AG04450 (cell line): ENCODE measurements around the gene KLRB1. TPM values are rescaled to one million over a fixed set of nuclear protein-coding genes. Genes with fewer than 3 reads are reported as not detected.
"Not testable (repeated sequence)": the region's sequence is repeated elsewhere in the genome, so short reads cannot be mapped to it uniquely, and the experiment has no call there.

Experiments used
- CTCF ChIA-PET: fragments of 300-600, 350-600 bp; formaldehyde crosslinking; extraction: SDS; loops from one replicate; lab custom pipeline; 2022; ENCODE audit warnings: antibody characterized with exemption, inconsistent platforms; lab: Charles Lee
- POLR2A ChIA-PET: fragments of 350-600 bp; formaldehyde crosslinking; extraction: SDS; loops from one replicate; lab custom pipeline; 2021; ENCODE audit warnings: antibody characterized with exemption, inconsistent platforms; lab: Yijun Ruan, JAX
- DNase-seq: peaks from one replicate; pipeline ENCODE4 v3.0.0-alpha.2; 2011; ENCODE audit warnings: low read depth, low spot score
- H3K27ac ChIP-seq: one replicate; pipeline ENCODE4 v1.5.1; 2012; ENCODE audit warnings: low read depth, low read length, control low read depth
- H3K27me3 ChIP-seq: one replicate; pipeline ENCODE4 v1.6.0; 2012; ENCODE audit warnings: low read length; ENCODE audit not compliant: control insufficient read depth, insufficient read depth
- H3K4me3 ChIP-seq: 2 replicates; pipeline ENCODE4 v1.5.1; 2011; ENCODE audit warnings: mild to moderate bottlenecking, low read depth, low read length, control low read depth
- H3K9me3 ChIP-seq: 2 replicates; pipeline ENCODE4 v1.5.1; 2012; ENCODE audit warnings: low read length; ENCODE audit not compliant: control insufficient read depth, insufficient read depth
- polyA plus RNA-seq: library from polyadenylated mRNA; depleted of rRNA; stranded (reverse); fragments of >200 nt; gene quantifications from 2 replicates; pipeline ENCODE4 v1.2.3, GENCODE V29; 2011
- TF ChIP-seq, protein P1 (sequence below): IDR thresholded peaks from 2 replicates; pipeline ENCODE4 v1.5.1; 2011; ENCODE audit warnings: low read depth, low read length, control low read depth, inconsistent platforms

KLRB1 gene
- polyA plus RNA-seq, 1 experiment, result not detected

DNA sequence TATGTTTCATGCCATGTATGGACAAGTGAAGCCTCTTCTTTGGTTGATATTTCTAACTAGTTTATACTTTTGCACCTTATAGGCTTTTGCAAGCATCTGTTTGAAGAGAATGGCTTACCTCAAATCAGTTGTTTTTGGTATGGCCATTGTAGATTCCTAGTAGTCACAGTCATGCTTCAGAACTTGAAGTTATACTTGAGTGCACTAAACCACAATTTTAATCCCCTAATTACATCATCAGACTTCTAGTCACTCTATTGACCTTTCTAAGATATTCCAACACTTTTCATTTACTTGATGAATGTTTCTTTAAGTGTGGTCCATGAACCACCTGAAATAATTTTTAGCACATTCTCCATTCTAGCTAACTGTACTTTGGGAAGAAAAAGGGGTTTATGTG is 18.6 kb upstream of the KLRB1 start:
- ChIA-PET CTCF (interaction anchor here (1.4 kb wide), 1 partner anchor 81 kb away, joined by 3 read pairs; no protein-coding TSS in a partner anchor), POLR2A (no interaction called here)
- no peak for DNase-seq
- H3K9me3 ChIP-seq, result no peaks in the 10 kb centered on the region
- no peak overlapping the region for H3K4me3 ChIP-seq
- no peaks in the 10 kb centered on the region for H3K27me3 ChIP-seq
- H3K27ac ChIP-seq, result no peak overlapping the region
- TF ChIP-seq, protein P1, sequence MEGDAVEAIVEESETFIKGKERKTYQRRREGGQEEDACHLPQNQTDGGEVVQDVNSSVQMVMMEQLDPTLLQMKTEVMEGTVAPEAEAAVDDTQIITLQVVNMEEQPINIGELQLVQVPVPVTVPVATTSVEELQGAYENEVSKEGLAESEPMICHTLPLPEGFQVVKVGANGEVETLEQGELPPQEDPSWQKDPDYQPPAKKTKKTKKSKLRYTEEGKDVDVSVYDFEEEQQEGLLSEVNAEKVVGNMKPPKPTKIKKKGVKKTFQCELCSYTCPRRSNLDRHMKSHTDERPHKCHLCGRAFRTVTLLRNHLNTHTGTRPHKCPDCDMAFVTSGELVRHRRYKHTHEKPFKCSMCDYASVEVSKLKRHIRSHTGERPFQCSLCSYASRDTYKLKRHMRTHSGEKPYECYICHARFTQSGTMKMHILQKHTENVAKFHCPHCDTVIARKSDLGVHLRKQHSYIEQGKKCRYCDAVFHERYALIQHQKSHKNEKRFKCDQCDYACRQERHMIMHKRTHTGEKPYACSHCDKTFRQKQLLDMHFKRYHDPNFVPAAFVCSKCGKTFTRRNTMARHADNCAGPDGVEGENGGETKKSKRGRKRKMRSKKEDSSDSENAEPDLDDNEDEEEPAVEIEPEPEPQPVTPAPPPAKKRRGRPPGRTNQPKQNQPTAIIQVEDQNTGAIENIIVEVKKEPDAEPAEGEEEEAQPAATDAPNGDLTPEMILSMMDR, result no peak

DNA sequence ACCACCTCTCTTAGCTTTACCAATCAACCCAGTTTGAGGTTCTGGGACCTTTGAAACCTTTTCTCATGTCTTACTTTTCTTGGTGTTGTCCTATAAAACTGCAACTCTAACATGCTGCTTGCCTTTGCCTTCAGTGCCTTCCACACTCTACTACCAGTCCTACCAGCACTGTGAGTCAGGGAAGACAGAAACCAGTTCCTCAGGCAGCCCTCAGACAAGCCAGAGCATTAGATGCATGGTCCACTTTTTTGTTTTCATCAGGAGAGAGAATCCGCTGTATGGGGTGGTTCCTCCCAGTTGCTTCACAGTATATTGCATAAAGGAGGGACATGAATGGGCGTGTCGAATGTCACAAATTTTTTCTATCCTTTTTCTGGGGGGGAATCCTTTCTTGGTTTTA is 17.3 kb upstream of the KLRB1 start:
- POLR2A ChIA-PET, result no interaction called here
- Histone ChIP-seq H3K9me3 (no peaks in the 10 kb centered on the region), H3K27ac (no peak overlapping the region), H3K27me3 (no peaks in the 10 kb centered on the region), H3K4me3 (no peak overlapping the region)
- no peak for DNase-seq
- CTCF ChIA-PET, result interaction anchor here (0.7 to 1.4 kb wide), 2 partner anchors 10 to 82 kb away, joined by 3 read pairs; no protein-coding TSS in a partner anchor
- TF ChIP-seq, protein P1, result no peak

DNA sequence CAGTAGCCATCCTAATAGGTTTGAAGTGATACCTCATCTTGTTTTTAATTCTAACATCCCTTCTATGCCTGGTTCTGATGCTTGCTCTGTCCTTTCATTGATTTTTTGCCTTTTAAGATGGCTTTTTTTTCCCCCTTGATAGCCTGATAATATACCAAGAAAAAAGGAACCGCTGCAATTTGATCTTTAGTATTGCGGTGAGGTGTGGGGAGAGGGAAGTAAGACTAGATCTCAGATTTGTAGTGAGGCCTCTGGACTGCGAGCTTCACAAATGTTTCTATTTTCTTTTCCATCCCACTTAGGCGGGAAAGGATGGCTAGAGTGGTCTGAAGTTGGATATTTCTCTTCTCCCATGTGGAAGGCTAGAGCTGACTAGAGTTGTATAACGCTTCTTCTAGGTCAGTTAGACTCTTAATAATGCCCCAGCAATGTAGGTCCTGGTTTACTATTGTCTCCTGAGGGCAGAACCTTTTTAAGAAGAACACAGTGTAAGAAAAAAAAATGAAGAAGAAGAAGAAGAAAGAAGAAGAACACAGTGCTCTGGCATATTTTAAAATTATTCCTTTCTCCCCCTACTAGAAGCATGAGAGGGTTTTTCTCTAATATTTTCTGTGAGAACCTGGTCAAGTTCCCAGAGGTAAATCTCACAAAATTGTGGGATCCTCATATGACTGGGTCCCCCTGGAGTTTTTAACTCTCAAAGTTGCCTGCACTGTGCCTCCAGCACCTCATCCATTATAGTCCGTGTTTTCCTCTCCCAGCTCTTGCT is 11.9 kb upstream of the KLRB1 start:
- no peak overlapping the region for H3K4me3 ChIP-seq
- ChIA-PET POLR2A (no interaction called here), CTCF (interaction anchor here (0.5 kb wide), 1 partner anchor 1011 kb away, joined by 3 read pairs; no protein-coding TSS in a partner anchor)
- TF ChIP-seq, protein P1, result no peak
- H3K27ac ChIP-seq, result no peak overlapping the region
- DNase-seq, result no peak
- no peaks in the 10 kb centered on the region for H3K9me3 ChIP-seq
- H3K27me3 ChIP-seq, result no peaks in the 10 kb centered on the region

DNA sequence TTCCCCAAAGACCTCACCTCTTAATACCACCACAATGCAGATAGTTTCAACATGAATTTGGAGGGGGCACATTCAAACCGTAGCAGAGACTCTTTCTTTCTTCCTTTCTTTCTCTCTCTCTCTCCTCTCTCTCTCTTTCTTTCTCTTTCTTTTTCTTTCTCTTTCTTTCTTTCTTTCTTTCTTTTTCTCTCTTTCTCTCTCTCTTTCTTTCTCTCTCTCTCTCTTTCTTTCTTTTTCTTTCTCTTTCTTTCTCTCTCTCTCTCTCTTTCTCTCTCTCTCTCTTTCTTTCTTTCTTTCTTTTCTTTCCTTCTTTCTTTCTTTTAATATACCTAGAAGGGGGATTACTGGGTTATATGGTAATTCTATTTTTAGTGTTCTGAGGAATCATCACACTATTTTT is 11.2 kb upstream of the KLRB1 start:
- CTCF ChIA-PET, result interaction anchor here (0.5 kb wide), 1 partner anchor 1010 kb away, joined by 3 read pairs; no protein-coding TSS in a partner anchor
- not testable (repeated sequence) for H3K9me3 ChIP-seq

DNA sequence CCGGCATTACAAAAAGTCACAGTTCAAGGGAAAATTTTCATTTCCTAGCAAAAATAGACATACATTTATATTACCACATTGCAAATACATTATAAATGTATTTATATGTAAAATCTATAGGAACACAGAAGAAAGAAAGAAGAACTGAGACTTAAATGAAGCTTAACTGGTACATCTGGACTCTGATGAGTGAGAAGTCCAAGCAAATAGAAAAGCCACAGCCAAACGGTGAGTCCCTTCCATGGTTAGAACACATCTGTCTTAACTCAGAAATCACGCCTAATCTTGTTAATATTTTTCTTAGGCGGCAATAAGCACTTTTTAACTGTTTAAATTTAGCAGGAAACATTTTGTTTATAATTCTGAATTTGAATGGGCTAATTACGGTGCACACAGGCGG is 9.4 kb upstream of the KLRB1 start:
- H3K4me3 ChIP-seq, result no peak overlapping the region
- no peak for DNase-seq
- H3K27me3 ChIP-seq, result no peaks in the 10 kb centered on the region
- CTCF ChIA-PET, result interaction anchor here (1.0 to 2.3 kb wide), 2 partner anchors 17 to 91 kb away, joined by 4 to 8 read pairs; no protein-coding TSS in a partner anchor
- no peak overlapping the region for H3K27ac ChIP-seq
- TF ChIP-seq, protein P1, result no peak
- POLR2A ChIA-PET, result no interaction called here
- H3K9me3 ChIP-seq, result no peaks in the 10 kb centered on the region

More for the DNA sequence above, 11.2 kb upstream of the KLRB1 start:
- POLR2A ChIA-PET, DNase-seq, H3K27me3 ChIP-seq, H3K27ac ChIP-seq, H3K4me3 ChIP-seq: not testable (repeated sequence)
